Endothelial cell of umbilical vein (primary cell): ENCODE data around the gene CCBE1. TPM values are rescaled to one million over a fixed set of nuclear protein-coding genes. Genes with fewer than 3 reads are reported as not detected.

Experiments used
- BruUV-seq: library from RNA; stranded (reverse); fragments of 400-500 nt; replicated peaks from 2 replicates; lab custom pipeline; 2021; lab: Mats Ljungman, UMichigan
- CTCF ChIA-PET: fragments of 300-600, 350-600 bp; sonication (Branson Sonifier 250); formaldehyde crosslinking; loops from one replicate; lab custom pipeline; 2021; ENCODE audit warnings: antibody characterized with exemption, inconsistent platforms; lab: Charles Lee
- POLR2A ChIA-PET: fragments of 300-600, 350-600 bp; sonication (Branson Sonifier 250); formaldehyde crosslinking; loops from one replicate; lab custom pipeline; 2021; ENCODE audit warnings: antibody characterized with exemption, inconsistent platforms; lab: Charles Lee
- DNase-seq: peaks from one replicate; pipeline ENCODE4 v3.0.0-alpha.2; 2011; ENCODE audit warnings: low read depth, low spot score
- FAIRE-seq: peaks from 2 replicates; lab custom pipeline; 2011; peaks lifted over from hg19 to GRCh38; lab: Jason Lieb, UNC
- H2AFZ ChIP-seq: 2 replicates; pipeline ENCODE4 v1.6.0; 2012; ENCODE audit warnings: low read depth, low read length, control low read depth, inconsistent platforms
- H3K27ac ChIP-seq: 2 replicates; pipeline ENCODE4 v1.5.1; 2011; ENCODE audit warnings: low read depth, mild to moderate bottlenecking, control low read depth, low read length, moderate library complexity; ENCODE audit not compliant: insufficient read depth
- H3K27me3 ChIP-seq, 2 experiments: 2 replicates each; pipeline versions ENCODE4 v1.6.0 to v1.6.1; 2011; ENCODE audit warnings: low read length in 2 of 2, mixed read lengths in 1 of 2; ENCODE audit not compliant: control insufficient read depth in 2 of 2, insufficient read depth in 2 of 2
- H3K36me3 ChIP-seq, 2 experiments: 2 replicates in 1 of 2; 3 replicates in 1 of 2; pipeline ENCODE4 v1.5.1; 2011; ENCODE audit warnings: low read length in 2 of 2, mild to moderate bottlenecking in 1 of 2, moderate library complexity in 1 of 2; ENCODE audit not compliant: control insufficient read depth in 2 of 2, insufficient read depth in 2 of 2; ENCODE audit errors: extremely low read depth in 1 of 2
- H3K4me1 ChIP-seq: 3 replicates; pipeline ENCODE4 v1.5.1; 2011; ENCODE audit warnings: mild to moderate bottlenecking, low read length; ENCODE audit not compliant: control insufficient read depth, insufficient read depth; ENCODE audit errors: extremely low read depth
- H3K4me2 ChIP-seq: 2 replicates; pipeline ENCODE4 v1.6.1; 2011; ENCODE audit warnings: low read length, control low read depth, mixed read lengths; ENCODE audit not compliant: insufficient read depth
- H3K4me3 ChIP-seq, 3 experiments: fragments of 200-600 bp in 1 of 3; sonication (generic), shearing (Covaris generic) in 1 of 3; replicated peaks in 1 of 3; 2 replicates each; pipeline ENCODE4 v1.5.1; 2011 to 2016; ENCODE audit warnings: control low read depth in 3 of 3, low read length in 3 of 3, mild to moderate bottlenecking in 2 of 3, inconsistent platforms in 1 of 3, low read depth in 1 of 3, moderate library complexity in 1 of 3; ENCODE audit not compliant: insufficient read depth in 1 of 3
- H3K79me2 ChIP-seq: 2 replicates; pipeline ENCODE4 v1.6.0; 2012; ENCODE audit warnings: low read length, inconsistent platforms; ENCODE audit not compliant: control insufficient read depth, insufficient read depth
- H3K9ac ChIP-seq: replicated peaks from 2 replicates; pipeline ENCODE3; 2011; ENCODE audit warnings: low read length, control low read depth; ENCODE audit not compliant: insufficient read depth; ENCODE audit errors: extremely low read depth
- H3K9me1 ChIP-seq: replicated peaks from 3 replicates; pipeline ENCODE4 v1.6.0; 2011; ENCODE audit warnings: mild to moderate bottlenecking, low read length; ENCODE audit not compliant: control insufficient read depth, insufficient read depth; ENCODE audit errors: extremely low read depth
- H3K9me3 ChIP-seq: replicated peaks from 2 replicates; pipeline ENCODE4 v1.5.1; 2012; ENCODE audit warnings: low read length, inconsistent platforms; ENCODE audit not compliant: control insufficient read depth, insufficient read depth
- H4K20me1 ChIP-seq: replicated peaks from 2 replicates; pipeline ENCODE3; 2011; ENCODE audit warnings: mild to moderate bottlenecking, low read length; ENCODE audit not compliant: control insufficient read depth, insufficient read depth; ENCODE audit errors: extremely low read depth
- CTCF ChIP-seq, 2 donors: IDR thresholded peaks; 1 replicate in 1 of 2; 2 replicates in 1 of 2; pipeline ENCODE4 v1.5.1; 2011; ENCODE audit warnings: low read length in 2 of 2, mild to moderate bottlenecking in 2 of 2, moderate library complexity in 2 of 2, control low read depth in 1 of 2, inconsistent platforms in 1 of 2, low read depth in 1 of 2; ENCODE audit not compliant: insufficient read depth in 1 of 2; ENCODE audit errors: extremely low read depth in 1 of 2
- EZH2 ChIP-seq: IDR thresholded peaks from 2 replicates; pipeline ENCODE4 v1.6.1; 2012; ENCODE audit warnings: borderline replicate concordance, low read depth, mild to moderate bottlenecking, moderate library complexity, low read length, inconsistent platforms; ENCODE audit not compliant: severe bottlenecking
- FOS ChIP-seq: IDR thresholded peaks from 2 replicates; pipeline ENCODE4 v1.6.1; 2011; ENCODE audit warnings: mild to moderate bottlenecking, low read length, moderate library complexity, borderline replicate concordance; ENCODE audit not compliant: insufficient read depth
- GATA2 ChIP-seq: IDR thresholded peaks from 2 replicates; pipeline ENCODE4 v1.7.0; 2011; ENCODE audit warnings: low read depth, mild to moderate bottlenecking, moderate library complexity, mixed read lengths, low read length; ENCODE audit not compliant: insufficient read length, insufficient read depth
- JUN ChIP-seq: IDR thresholded peaks from 2 replicates; pipeline ENCODE4 v1.6.1; 2011; ENCODE audit warnings: borderline replicate concordance, low read depth; ENCODE audit not compliant: insufficient read length, insufficient read depth
- MAX ChIP-seq: IDR thresholded peaks from 2 replicates; pipeline ENCODE4 v1.6.1; 2011; ENCODE audit not compliant: insufficient read depth, insufficient read length
- MYC ChIP-seq: IDR thresholded peaks from one replicate; pipeline ENCODE4 v1.6.1; 2011; ENCODE audit warnings: mild to moderate bottlenecking, low read depth, low read length
- POLR2A ChIP-seq: IDR thresholded peaks from 2 replicates; pipeline ENCODE4 v1.6.1; 2012; ENCODE audit warnings: low read depth, mild to moderate bottlenecking, control low read depth, low read length
- POLR2AphosphoS5 ChIP-seq: IDR thresholded peaks from 2 replicates; pipeline ENCODE4 v1.6.1; 2012; ENCODE audit warnings: low read depth, mild to moderate bottlenecking, control low read depth, low read length, moderate library complexity; ENCODE audit not compliant: insufficient read depth
- dilution Hi-C: fragments of 300-500 bp; cut with MboI; formaldehyde crosslinking; loops from one replicate; pipeline ENCODE4 v1.15.0; 2019; ENCODE audit warnings: low sequenced_read_pairs; ENCODE audit not compliant: extremely low pct_ligation_motif_present
- intact Hi-C: fragments of 100-400 bp; cut with micrococcal nuclease; formaldehyde crosslinking; loops from one replicate; pipeline ENCODE4 v1.10.0; 2022
- polyA plus RNA-seq, 4 experiments: library from polyadenylated mRNA; depleted of rRNA in 3 of 4; stranded (reverse) in 3 of 4; unstranded in 1 of 4; fragments of >200 nt; gene quantifications; 2 replicates each; pipeline versions ENCODE4 v1.2.1 to v1.2.3, GENCODE V29; 2011 to 2012; ENCODE audit warnings: missing spikeins in 1 of 4
- total RNA-seq: library from RNA; stranded (reverse); gene quantifications from 2 replicates; pipeline ENCODE4 v1.2.3, GENCODE V29; 2021

The CCBE1 gene
- total and polyA plus RNA-seq, 2 donors (not counting 3 experiments of a cell fraction or from before 2014, with no cell fraction given), result 0.04 TPM; not detected in 1

- no peaks in the 10 kb centered on the region for H3K4me1 ChIP-seq
- no peaks in the 10 kb centered on the region for H4K20me1 ChIP-seq
- H3K9me3 ChIP-seq, result no peaks in the 10 kb centered on the region
- no peaks in the 10 kb centered on the region for H3K36me3 ChIP-seq
- intact Hi-C loops, result no loop called here
- POLR2A ChIA-PET, result no interaction called here
- dilution Hi-C loops, result no loop called here
- H3K9me1 ChIP-seq, result no peaks in the 10 kb centered on the region
- no peak overlapping the region for H3K27ac ChIP-seq
- TF ChIP-seq MYC (no peak), EZH2 (no peak)
- no peak for DNase-seq
- H3K4me2 ChIP-seq, result no peak overlapping the region
- H3K27me3 ChIP-seq, result no peaks in the 10 kb centered on the region
- no peaks in the 10 kb centered on the region for H3K79me2 ChIP-seq
- no TSS peak for BruUV-seq
- no peak overlapping the region for H2AFZ ChIP-seq
- H3K9ac ChIP-seq, result no peak overlapping the region
- CTCF ChIA-PET, result interaction anchor here (1.1 to 1.2 kb wide), 2 partner anchors 20 to 81 kb away, joined by 3 read pairs; no protein-coding TSS in a partner anchor
- FAIRE-seq, result no peak
- no peak overlapping the region for H3K4me3 ChIP-seq
Observed at GRCh38 chr18:59550174-59550516, 147.1 kb downstream of the CCBE1 start.

- H3K9me1 ChIP-seq, result no peaks in the 10 kb centered on the region
- no peaks in the 10 kb centered on the region for H3K27me3 ChIP-seq
- H3K9me3 ChIP-seq, result no peaks in the 10 kb centered on the region
- intact Hi-C loops (no loop called here), dilution Hi-C loops (no loop called here)
- H3K9ac ChIP-seq, result no peak overlapping the region
- no peak overlapping the region for H2AFZ ChIP-seq
- no TSS peak for BruUV-seq
- ChIA-PET POLR2A (no interaction called here), CTCF (interaction anchor here (1.1 to 1.2 kb wide), 2 partner anchors 20 to 82 kb away, joined by 3 read pairs; no protein-coding TSS in a partner anchor)
- no peak overlapping the region for H3K4me2 ChIP-seq
- H4K20me1 ChIP-seq, result no peaks in the 10 kb centered on the region
- H3K79me2 ChIP-seq, result no peaks in the 10 kb centered on the region
- H3K4me3 ChIP-seq, result no peak overlapping the region
- DNase-seq (no peak), FAIRE-seq (no peak)
- TF ChIP-seq GATA2 (no peak), FOS (no peak), MYC (no peak), POLR2A (no peak), MAX (no peak), EZH2 (no peak), POLR2AphosphoS5 (no peak), CTCF (IDR thresholded peaks at IDR 0.05; ENCODE audit: extremely low read depth in 1 of 2, insufficient read depth in 1 of 2, low read depth in 1 of 2, low read length in 2 of 2) (no peak), JUN (no peak)
- no peaks in the 10 kb centered on the region for H3K36me3 ChIP-seq
- no peaks in the 10 kb centered on the region for H3K4me1 ChIP-seq
- no peak overlapping the region for H3K27ac ChIP-seq
Observed at GRCh38 chr18:59549503-59550173, 147.6 kb downstream of the CCBE1 start.
